DMS53 treated with DMSO at 0.1 percent for 48 hours (cell line): ENCODE measurements around the gene ATP6V1B1.
"Not testable (repeated sequence)": the region's sequence is repeated elsewhere in the genome, so short reads cannot be mapped to it uniquely, and the experiment has no call there.

Experiments
- DNase-seq: peaks from one replicate; lab custom pipeline; 2025; ENCODE audit not compliant: unreplicated experiment; lab: John Stamatoyannopoulos, UW

The ATP6V1B1 gene

DNA sequence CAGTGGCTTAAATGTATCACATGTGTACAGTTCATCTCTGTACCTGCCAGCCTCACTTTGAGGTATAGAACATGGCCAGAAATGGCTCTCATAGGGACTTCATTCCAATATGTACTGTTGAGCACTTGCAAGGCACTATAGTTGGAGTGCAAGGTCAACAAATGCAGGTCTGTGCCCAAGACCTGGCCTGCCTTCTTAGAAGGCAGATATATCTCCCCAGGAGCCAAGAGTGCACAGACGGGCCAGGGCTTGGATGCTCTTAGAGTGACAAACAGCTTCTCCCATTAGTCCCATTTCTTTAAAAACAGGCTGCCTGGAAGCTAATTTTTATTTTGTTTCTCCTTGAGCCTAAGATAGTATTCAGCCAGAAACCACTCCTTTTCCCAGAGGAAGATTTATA is 51.7 kb downstream of the ATP6V1B1 start:
- DNase-seq, result no peak

DNA sequence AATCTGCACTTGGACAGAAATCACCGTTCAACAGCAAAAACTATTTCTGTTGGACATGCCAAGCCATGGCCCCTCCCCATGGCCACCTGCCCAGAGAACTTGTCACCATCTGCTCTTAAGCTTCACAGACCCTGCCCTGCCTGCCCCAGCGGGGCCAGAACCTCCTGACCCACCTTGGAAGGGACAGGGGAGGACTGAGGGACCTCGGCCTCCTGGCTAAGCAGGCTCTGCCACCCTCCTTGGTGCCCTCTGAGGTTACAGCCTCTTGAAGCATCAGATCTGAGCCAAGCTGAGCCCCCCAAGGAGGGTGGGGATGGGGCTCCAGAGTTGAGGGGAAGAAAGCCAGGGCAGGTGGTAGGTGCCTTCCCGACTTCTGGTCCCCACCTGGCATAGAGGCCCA is 52.5 kb downstream of the ATP6V1B1 start:
- DNase-seq, result no peak

DNA sequence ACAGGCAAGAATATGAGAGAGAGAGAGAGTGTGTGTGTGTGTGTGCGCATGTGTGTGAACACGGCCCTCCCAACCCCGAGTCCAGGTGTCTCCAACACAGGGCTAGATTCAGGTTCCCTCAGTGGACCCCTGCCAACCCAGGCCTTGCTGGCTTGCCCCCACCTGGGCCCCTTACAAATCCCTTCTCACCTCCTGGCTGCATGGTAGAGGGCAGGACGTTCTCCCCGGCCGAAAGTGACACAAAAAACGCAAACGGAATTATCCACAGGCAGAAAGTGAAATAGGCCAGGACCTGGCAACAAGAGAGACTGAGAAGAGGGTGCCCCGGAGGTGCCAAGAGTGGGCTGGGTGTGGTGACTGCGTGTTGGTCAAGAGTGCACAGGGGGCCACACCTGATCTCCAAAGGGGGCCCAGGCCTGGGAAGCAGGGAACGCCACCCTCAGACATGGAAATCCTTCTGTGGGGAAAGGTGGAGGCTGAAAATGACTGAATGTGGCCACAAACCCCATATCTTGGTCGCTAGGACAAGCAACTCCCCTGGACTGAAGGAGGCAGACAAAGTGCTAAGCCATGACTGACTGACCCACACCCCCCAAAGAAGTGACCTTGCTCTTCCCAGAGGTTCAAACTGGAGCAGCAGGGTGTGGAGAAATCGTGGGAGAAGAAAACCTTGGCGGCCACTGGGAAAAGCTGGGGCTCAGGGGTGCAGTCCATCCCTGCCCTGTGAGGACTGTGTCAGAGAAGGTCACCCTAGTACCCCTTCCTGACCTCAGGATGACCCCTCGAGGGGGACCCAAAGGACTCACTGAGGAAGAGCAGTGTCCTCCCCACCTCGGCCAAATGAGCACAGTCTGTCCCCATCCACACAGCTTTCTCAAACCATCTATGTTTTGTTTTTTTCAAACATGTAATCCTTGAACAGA is 53.3 kb downstream of the ATP6V1B1 start:
- no peak for DNase-seq

DNA sequence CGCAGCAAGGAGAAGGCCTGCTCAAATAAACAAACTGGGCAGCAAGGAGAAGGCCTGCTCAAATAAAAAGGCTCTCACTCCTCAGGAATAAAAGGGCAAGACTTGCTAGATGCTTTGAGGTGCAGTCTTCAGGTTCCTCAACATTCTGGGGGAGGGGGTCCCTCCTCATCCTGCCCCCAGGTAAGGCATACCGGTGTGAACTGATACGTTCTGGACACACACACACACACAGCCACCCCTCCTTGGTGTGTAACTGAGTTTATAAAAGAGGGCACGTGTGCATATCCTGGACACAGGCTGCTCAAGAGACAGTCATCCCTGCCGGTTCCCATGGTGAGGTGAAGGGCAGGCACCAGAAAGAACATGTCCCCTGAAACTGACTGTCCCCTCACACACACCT is 54.5 kb downstream of the ATP6V1B1 start:
- no peak for DNase-seq

DNA sequence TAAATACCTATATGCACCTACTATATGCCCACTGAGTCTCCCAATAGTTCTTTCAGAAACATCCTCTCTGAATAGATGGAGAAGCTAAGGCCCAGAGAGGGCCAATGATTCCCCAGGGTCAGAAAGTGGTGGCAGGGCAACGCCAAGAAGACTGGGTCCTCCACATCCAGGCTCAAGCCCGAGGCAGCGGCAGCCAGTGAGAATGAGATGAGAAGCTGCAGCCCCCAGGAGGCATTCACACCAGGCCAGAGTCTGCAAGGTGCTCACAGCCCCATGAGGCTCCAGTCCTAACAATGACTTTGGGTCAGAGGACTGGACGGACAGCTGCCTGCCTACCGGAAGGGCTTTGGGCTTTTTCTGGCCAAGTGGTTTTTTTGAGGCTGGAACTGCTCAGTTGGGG is 55.4 kb downstream of the ATP6V1B1 start:
- DNase-seq, result no peak

DNA sequence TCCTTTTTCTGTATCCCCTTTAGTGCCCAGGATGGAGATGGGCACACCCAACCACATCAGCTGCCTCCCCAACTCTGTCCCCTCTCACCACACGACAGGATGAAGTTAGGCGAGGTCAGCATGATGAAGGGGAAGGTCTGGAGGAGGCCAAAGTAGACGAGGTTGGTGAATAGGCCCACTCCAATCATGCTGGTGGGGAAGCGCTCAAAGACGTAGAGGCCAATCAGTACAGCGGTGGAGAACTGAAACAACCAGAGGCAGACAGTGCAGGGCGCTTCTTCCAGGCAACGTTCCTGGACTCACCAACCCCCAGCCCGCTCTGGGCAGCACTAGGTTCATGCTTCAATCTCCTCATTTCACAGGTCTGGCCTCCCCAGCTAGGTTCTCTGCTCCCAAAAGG is 56.0 kb downstream of the ATP6V1B1 start:
- no peak for DNase-seq

DNA sequence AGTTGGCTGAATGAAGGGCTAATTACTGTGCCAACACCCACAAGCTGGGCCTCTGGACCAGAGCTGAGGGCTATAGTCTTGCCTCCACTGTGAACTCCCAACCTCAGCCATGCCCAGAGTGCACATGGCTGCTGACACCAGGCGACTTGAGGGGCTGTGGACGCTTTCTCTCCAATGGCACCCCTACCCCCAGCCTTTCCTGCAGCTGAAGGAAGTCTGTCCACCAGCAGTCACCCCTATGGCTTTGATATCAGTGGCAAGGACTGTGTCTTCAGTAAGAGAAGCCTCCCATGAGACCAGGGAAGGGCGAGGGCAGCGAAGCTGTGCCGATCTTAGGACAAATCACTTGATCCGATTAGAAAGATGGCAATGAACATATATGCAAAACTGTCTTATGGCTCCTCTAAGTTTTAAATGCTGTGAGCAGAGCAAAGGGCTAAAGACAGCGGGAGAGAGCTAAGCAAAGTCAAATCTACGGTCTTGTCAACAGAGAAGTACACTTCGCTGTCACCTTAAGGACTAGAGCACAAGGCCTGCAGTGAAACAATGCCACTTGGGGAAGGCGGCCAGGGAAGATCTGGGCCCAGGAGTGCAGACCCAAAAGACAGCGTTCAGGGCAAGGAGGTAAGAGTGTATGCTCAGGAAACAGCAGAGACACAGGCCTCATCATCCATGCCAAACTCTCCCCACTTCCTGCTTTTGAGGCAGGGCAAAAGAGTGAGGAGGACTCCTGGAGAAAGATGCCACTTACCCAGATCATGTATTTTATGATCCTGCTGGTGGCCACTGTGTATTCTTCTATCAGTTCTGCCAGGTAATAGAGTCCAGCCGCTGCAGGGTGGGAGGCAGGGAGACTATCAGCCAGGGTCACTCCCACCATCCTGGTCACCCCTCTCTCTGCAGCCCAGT is 57.5 kb downstream of the ATP6V1B1 start:
- DNase-seq, result no peak

DNA sequence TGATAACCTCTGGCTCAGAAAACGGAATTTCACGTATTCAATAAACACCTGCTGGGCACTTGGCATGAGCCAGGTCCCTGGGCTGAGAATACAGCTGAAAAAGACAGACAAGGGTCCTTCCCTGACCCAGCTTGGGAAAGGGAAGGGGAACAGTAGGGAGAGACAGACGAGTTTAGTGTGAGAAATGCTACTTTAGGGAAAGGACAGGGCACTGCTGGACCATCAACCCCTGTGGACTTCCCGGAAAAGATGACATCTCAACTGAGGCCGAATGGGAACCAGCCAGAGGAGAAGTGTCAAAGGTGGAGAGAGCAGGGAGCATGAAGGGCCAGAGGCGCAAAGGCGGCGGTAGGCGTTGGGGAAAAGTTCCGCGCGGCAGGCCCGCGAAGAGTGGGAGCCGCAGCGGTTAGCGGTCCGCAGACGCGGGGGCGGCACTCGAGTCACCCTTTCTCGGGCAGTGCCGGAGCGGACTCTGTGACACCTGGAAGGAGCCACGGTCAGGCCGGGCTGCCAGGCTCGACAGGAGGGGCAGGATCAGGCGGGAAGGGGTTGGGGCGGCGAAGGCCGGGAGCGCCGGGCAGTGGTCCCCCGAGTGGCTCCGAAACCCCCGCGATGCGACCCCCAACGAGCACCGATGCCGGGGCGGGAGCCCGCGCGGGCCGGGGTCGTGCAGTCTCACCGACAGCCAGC is 58.5 kb downstream of the ATP6V1B1 start:
- no peak for DNase-seq

DNA sequence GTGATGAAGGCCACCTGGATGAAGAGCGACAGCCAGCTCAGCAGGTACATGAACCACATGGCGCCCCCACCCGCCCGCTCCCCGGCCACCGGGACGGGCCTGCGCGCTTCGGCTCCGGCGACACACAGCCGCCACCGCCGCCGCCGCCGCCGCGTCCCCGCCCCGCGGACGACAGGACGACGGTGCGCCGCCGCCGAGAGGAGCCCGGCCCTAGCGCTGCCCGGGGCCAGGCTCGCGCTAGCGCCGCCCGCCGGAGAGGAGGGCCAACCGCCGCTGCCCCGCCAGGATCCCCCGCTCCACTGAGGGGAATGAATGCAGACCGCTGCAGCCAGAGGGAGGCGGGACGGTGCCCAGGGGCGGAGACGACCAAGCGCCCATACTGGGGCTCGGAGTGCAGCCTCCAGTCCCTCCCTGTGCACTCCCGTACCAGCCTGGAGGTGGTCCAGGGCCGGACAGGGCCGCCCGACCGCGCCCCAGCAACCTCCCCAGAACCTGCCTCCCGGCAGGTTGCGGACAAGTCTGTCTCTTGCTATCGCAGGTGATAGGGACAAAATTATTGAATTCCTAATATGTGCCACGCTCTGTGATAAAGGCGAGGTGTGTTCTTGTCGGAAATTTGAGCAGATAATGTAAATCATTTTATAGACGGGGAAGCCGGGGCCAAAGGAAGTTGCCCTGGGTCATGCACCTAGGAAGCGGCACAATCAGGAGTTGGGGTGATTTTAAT is 59.2 kb downstream of the ATP6V1B1 start, which contains the start of gene TEX261:
Gene TEX261 (minus strand): TSS at position 175 of the 727 bp plus-strand sequence. CDS start 116 bp downstream, at position 59.
- DNase-seq, result peak; percentile 92

DNA sequence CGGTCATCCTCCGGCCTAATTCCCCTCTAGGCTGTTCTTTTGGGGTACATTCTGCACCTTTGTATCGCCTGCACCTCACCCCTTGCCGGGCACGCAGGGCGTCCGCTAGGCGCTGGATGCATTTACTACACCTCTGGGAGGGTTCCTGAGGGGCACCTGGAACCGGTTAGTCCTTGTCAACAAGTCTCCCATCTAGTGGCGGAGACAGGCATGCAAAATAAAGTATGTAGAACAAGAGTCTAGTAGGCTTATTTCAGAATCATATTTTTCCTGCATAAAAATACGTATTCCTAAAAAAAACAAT is 59.7 kb downstream of the ATP6V1B1 start:
- peak; percentile 53 for DNase-seq

DNA sequence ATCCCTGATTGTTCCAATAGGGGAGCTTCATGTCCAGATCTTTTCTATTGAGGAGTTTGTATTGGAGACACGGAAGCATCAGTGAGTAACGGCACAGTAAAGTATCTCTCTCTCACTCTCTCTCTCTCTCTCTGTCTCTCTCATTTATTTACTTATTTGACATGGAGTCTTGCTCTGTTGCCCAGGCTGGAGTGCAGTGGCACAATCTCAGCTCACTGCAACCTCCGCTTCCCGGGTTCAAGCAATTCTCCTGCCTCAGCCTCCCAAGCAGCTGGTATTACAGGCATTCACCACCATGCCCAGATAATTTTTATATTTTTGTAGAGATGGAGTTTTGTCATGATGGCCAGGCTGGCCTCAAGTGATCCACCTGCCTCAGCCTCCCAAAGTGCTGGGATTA is 63.2 kb downstream of the ATP6V1B1 start:
- not testable (repeated sequence) for DNase-seq

DNA sequence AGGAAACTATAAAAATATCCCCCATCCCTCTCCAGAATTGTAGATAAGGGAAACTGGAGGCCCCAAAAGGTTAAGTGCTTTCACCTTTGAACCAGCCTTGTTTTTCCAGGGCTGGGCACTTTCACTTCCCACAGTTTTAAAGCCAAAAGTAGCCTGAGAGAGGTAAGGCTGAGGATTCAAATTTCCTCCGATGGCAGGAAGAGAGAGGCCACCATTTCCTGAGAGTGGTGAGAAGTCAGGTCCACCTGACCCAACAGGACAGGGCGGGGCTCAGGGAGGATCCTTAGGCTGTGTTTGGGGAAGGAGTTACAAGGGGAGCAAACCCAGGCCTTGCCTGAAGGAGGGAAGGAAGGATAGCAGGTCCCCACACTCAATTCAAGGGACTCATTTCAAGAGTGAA is 63.7 kb downstream of the ATP6V1B1 start:
- DNase-seq, result no peak

DNA sequence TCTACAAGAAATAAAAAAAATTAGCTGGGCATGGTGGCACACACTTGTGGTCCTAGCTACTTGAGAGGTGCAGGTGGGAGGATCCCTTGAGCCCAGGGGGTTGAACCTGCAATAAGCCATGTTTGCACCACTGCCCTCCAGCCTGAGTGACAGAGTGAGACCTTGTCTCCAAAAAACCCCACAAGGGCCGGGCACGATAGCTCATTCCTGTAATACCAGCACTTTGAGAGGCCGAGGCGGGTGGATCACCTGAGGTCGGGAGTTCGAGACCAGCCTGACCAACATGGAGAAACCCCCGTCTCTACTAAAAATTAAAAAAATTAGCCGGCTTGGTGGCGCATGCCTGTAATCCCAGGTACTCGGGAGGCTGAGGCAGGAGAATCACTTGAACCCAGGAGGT is 64.2 kb downstream of the ATP6V1B1 start:
- DNase-seq, result not testable (repeated sequence)

DNA sequence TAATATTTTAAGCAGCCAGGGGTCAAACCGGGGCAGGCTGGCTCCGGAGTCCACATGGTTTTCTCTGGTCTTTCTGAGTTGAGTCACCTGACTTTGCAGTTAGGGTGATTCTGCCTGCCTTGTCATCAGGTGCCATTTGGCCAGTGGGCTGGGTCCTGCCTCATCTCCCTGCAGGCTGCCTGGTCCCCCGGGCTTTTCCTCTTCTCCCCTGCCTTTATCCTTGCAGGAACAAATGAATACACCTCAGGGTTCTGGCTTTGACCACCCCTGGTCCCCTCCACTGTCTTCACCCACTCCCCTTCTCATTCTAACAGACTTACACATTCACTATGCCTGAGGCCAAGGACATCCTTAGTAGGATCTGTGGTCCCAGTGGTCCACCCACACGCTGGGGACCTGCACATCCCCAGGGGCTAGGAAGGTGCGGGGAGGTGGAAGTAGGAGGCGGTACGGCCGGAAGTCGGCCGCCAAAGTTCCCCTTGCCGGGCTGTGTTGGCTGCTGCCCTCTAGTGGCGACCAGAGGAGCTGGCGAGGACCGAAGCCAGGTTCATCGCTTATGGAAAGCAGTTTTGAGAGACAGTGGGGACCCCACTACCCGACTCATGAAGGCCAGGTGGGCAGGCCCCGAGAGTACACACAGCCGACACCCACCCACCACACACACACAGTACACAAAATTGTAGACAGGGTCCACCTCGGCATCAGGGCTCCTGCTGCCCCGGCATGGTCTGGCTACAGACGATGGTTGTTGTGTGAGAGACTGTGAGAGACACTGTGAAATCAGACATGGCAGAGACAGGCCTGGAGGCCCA is 65.3 kb downstream of the ATP6V1B1 start:
- DNase-seq, result peak; percentile 48

DNA sequence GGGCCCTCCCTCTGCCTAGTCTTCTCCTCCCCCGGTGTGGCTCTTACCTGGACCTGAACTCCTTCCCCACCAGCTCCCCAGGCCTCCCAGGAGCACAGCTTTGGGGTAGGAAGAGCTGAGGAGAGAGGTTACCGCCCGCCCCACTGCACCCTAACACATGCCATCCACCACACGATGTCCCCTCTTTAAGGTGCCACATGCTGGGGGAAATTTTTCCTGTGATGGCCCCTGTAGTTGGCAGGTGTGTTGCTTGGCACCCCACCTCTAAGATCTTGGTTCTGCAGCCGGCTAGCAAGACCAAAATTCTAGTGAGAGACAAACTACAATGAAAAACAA is 65.9 kb downstream of the ATP6V1B1 start:
- DNase-seq, result no peak

DNA sequence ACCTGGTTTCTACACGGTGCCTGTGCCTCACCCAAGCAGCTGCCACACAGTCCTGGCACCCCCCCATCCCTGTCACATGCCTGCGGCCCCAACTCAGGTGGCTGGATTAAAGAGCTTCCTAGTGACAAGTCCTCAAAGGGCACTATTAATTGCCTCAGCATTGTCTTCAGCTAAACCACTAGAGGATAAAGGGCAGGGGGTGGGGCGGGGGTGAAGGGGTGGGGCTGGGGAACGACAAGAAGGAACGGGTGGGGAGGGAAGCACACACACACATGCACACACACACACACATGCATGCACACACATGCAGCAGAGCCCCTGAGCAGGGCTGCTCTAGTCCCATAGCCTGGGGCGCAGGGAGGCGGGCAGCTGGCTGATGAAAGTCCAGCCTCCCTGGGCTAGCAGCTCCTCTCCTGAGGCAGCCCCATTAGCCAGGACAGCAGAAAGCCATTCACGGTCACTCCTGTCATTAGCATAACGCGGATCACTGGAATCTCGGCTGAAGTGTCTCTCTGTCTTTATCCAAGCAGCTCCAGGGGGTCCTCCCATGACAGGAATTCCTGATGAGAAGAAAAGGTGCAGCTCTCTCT is 66.4 kb downstream of the ATP6V1B1 start:
- DNase-seq, result no peak

DNA sequence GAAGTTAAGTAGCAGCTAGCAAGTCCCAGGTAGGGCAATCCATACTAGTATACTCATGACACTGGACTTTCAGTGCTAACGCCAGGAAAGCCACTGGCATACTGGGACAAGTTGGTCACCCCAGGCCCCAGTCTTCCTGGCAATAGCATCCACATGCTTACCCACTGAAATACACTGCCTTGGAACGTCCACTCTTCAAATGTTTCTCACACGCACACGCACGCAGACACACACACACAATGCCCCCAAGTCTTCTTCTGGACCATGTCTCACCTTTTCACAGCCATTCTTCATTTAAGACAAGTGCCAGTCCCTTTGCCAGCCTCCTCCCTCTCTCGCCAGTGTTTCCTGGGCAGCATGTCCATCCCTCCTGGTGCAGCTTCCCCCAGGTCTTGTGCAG is 67.7 kb downstream of the ATP6V1B1 start:
- DNase-seq, result no peak

DNA sequence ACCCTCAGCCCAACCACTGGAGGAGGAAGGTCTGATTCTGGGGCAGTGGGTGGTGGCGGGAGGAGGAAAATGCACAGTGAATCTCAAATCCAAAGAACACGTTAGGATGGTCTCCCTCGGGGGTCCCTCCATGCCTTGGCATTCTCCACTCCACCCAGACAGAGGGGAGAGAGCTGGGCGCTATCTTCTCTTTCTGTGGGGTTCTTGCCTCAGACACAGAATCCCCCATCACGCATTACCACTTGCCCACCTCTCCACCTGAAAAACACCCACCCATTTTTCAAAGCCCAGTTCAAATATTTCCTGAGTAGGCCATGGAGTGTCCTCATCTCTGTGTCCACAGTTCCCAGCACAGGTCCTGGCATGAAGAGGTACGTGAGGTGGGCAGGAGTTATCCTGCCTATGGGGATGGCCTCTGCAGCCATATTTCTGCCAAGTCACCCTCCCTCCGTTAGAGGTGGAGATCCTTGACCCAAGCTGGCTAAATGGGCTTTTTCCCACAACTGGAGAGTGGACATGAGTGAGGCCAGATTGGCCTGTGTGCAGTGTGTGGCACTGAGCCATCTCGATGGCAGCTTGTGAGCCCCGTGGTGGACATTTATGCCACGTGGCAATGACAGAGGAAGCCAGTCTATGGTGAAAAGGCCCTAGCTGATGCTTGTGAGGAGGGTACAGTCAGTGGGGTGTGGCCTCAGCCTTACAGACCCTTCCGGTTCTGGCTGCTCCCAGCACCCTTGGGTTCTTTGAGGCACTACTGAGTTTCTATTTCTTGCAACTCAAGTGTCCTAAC is 68.5 kb downstream of the ATP6V1B1 start:
- no peak for DNase-seq

DNA sequence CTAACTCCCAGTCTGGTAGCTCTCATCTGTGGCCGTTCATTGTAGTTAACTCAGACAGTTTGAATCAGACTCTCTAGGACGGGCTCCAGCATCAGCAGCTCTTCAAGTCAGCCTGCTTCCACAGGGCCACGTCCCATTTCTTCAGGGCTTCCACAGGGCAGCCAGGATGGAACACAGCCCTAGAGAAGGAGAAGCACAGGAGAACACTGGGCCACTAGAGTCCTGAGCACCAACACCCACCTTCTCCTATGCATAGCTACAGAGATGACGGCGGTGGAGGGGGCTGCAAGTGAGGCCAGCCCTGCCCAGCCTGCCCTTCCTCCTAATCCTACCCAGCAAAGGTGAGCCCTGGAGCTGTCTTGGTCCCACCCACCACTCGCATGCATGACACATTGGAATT is 69.2 kb downstream of the ATP6V1B1 start:
- DNase-seq, result no peak
